Measurements from ENCODE around the gene PARVA. TPM values are rescaled to one million over a fixed set of nuclear protein-coding genes. Genes with fewer than 3 reads are reported as not detected.

The PARVA gene
- total and polyA plus RNA-seq, 2 donors from 2014 or later, result 25.1 to 80.3 TPM

DNA sequence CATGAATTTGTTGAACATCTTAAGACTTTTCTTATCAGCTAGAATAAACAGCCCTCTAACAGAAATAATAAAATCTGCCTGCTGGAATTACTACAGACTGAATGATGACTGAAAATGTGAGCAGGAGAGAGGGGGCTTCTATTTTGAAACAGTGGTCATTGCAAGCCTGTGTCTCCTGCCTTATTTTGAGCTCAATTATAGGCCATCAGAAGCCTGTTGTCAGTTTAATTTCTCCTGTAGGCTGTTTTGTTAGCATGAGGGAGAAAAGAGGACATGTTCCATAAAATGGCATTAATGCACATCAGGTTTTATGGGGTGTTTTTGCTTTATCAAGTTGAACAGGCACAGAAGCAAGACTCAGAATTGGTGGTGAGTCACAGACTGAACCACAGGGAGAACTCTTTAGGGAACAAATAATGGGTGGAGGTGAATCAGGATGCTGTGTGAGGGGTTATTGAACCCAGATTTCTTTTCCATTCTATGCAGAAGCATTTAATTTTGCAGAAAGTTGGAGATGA is 129.1 kb downstream of the PARVA start:
- TF ChIP-seq, protein P1, sequence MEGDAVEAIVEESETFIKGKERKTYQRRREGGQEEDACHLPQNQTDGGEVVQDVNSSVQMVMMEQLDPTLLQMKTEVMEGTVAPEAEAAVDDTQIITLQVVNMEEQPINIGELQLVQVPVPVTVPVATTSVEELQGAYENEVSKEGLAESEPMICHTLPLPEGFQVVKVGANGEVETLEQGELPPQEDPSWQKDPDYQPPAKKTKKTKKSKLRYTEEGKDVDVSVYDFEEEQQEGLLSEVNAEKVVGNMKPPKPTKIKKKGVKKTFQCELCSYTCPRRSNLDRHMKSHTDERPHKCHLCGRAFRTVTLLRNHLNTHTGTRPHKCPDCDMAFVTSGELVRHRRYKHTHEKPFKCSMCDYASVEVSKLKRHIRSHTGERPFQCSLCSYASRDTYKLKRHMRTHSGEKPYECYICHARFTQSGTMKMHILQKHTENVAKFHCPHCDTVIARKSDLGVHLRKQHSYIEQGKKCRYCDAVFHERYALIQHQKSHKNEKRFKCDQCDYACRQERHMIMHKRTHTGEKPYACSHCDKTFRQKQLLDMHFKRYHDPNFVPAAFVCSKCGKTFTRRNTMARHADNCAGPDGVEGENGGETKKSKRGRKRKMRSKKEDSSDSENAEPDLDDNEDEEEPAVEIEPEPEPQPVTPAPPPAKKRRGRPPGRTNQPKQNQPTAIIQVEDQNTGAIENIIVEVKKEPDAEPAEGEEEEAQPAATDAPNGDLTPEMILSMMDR (IDR thresholded peaks at IDR 0.05; ENCODE audit: borderline replicate concordance, extremely low read depth, insufficient read depth), result no peak
- intact Hi-C loops (cut with DNase I), result no loop called here
- Histone ChIP-seq H3K4me1 (ENCODE audit: control insufficient read depth in 2 of 3, insufficient read depth in 2 of 3, low read depth in 1 of 3, low read length in 3 of 3) (peaks cover 0 to 2% (median 0%) of the 10 kb centered on the region in 3 donors), H3K27ac (ENCODE audit: low read depth in 2 of 2, low read length in 2 of 2) (no peak overlapping the region), H3K9ac (ENCODE audit: low read length in 3 of 3) (no peak overlapping the region), H3K9me3 (ENCODE audit: control insufficient read depth in 2 of 3, insufficient read depth in 1 of 3, low read length in 3 of 3) (no peaks in the 10 kb centered on the region), H3K4me3 (ENCODE audit: low read length in 3 of 3) (no peak overlapping the region), H3K36me3 (ENCODE audit: control insufficient read depth in 2 of 3, insufficient read depth in 3 of 3, low read length in 3 of 3) (peaks cover 0 to 6% (median 2%) of the 10 kb centered on the region in 3 donors), H3K27me3 (ENCODE audit: control insufficient read depth, insufficient read depth, low read length) (no peaks in the 10 kb centered on the region)
- no peak for FAIRE-seq
- peak in 2 of 5 donors; percentile 25 to 65 for DNase-seq

DNA sequence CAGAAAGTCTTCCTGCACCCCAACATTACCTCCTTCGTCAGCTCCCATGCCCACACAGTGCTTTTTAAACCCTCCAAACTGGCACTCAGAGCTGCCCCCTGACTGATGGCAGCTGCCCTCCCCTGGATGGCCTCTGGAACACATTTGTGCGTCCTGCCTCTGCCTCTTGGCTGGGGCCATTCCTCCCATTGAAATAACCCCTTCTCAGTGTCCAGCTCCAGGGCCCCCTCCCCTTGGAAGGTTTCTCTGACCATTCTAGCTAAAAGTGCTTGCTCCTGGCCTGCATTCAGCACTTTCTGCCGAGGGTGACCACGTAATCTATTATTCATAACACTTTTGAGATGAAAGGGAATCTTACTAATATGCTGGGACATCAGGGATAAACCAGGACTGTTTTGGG is 130.0 kb downstream of the PARVA start:
- no peak overlapping the region for H3K4me3 ChIP-seq (ENCODE audit: low read length in 3 of 3)
- DNase-seq (no peak), FAIRE-seq (no peak)
- TF ChIP-seq, protein P1 (IDR thresholded peaks at IDR 0.05; ENCODE audit: borderline replicate concordance, extremely low read depth, insufficient read depth), result no peak
- H3K27ac ChIP-seq (ENCODE audit: low read depth in 2 of 2, low read length in 2 of 2), result no peak overlapping the region
- no peaks in the 10 kb centered on the region for H3K9me3 ChIP-seq (ENCODE audit: control insufficient read depth in 2 of 3, insufficient read depth in 1 of 3, low read length in 3 of 3)
- no peak overlapping the region for H3K9ac ChIP-seq (ENCODE audit: low read length in 3 of 3)
- H3K27me3 ChIP-seq (ENCODE audit: control insufficient read depth, insufficient read depth, low read length), result no peaks in the 10 kb centered on the region
- H3K4me1 ChIP-seq (ENCODE audit: control insufficient read depth in 2 of 3, insufficient read depth in 2 of 3, low read depth in 1 of 3, low read length in 3 of 3), result peaks cover 0 to 2% (median 0%) of the 10 kb centered on the region in 3 donors
- H3K36me3 ChIP-seq (ENCODE audit: control insufficient read depth in 2 of 3, insufficient read depth in 3 of 3, low read length in 3 of 3), result peaks cover 0 to 6% (median 2%) of the 10 kb centered on the region in 3 donors
- intact Hi-C loops (cut with DNase I), result no loop called here

DNA sequence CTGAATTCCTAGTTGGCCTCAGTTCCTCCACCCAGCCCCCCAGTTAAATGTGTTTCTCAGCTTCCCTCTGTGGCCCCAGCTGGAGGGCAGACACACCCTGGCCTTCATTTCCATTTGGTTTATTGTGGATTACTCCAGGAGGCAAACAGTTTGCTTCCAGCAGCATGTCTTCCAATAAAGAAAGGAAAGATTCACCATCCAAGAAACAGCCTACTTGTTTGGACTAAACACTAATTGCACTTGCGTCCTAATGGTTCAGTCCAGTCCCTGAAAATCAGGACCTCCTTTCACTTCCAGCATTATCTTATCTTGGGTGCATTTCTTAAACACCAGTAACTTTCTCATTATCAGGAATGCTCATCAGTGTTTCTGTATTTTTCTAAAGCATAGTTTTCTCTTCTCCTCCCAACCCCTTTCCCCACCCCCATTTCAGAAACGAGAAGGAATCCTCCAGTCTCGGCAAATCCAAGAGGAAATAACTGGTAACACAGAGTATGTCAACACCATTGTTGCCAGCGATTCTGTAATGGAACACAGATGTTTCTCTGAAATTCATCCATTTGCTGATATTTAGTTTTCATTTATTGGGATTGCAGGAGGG is 130.9 kb downstream of the PARVA start:
- FAIRE-seq (no peak), DNase-seq (peak in 2 of 5 donors; percentile 49 to 66)
- no peak overlapping the region for H3K9ac ChIP-seq (ENCODE audit: low read length in 3 of 3)
- H3K27ac ChIP-seq (ENCODE audit: low read depth in 2 of 2, low read length in 2 of 2), result no peak overlapping the region
- intact Hi-C loops (cut with DNase I), result no loop called here
- H3K4me1 ChIP-seq (ENCODE audit: control insufficient read depth in 2 of 3, insufficient read depth in 2 of 3, low read depth in 1 of 3, low read length in 3 of 3), result no peaks in the 10 kb centered on the region
- H3K27me3 ChIP-seq (ENCODE audit: control insufficient read depth, insufficient read depth, low read length), result no peaks in the 10 kb centered on the region
- TF ChIP-seq, protein P1 (IDR thresholded peaks at IDR 0.05; ENCODE audit: borderline replicate concordance, extremely low read depth, insufficient read depth), result no peak
- H3K36me3 ChIP-seq (ENCODE audit: control insufficient read depth in 2 of 3, insufficient read depth in 3 of 3, low read length in 3 of 3), result peaks cover 0 to 8% (median 2%) of the 10 kb centered on the region in 3 donors
- H3K4me3 ChIP-seq (ENCODE audit: low read length in 3 of 3), result no peak overlapping the region
- no peaks in the 10 kb centered on the region for H3K9me3 ChIP-seq (ENCODE audit: control insufficient read depth in 2 of 3, insufficient read depth in 1 of 3, low read length in 3 of 3)

Data from kidney (tissue), 14 donors.